Tibial nerve (tissue), 4 donors: Measurements from ENCODE around the gene REPIN1.

Experiments used
- EP300 ChIP-seq, 2 donors: sonication (generic); formaldehyde crosslinking; IDR thresholded peaks; one replicate each; pipeline ENCODE4 v1.6.1; 2017; ENCODE audit warnings: antibody characterized with exemption in 2 of 2, mild to moderate bottlenecking in 1 of 2
- POLR2A ChIP-seq, 2 donors: fragments of 450-650 bp; IDR thresholded peaks; one replicate each; pipeline ENCODE4 v1.6.1; 2017; ENCODE audit warnings: antibody characterized with exemption in 2 of 2, mild to moderate bottlenecking in 2 of 2, moderate library complexity in 2 of 2
- TF ChIP-seq, protein P1 (sequence below), 5 experiments: fragments of 200-600 bp in 3 of 5; fragments of 450-650 bp in 2 of 5; sonication (generic) in 3 of 5; IDR thresholded peaks; one replicate each; pipeline ENCODE4 v1.5.1; 2016 to 2019; ENCODE audit warnings: antibody characterized with exemption in 5 of 5, mild to moderate bottlenecking in 3 of 5, moderate library complexity in 2 of 5

GRCh38 chr7:150343225-150343624 lies 25.4 kb upstream of the REPIN1 start:
- TF ChIP-seq, protein P1, sequence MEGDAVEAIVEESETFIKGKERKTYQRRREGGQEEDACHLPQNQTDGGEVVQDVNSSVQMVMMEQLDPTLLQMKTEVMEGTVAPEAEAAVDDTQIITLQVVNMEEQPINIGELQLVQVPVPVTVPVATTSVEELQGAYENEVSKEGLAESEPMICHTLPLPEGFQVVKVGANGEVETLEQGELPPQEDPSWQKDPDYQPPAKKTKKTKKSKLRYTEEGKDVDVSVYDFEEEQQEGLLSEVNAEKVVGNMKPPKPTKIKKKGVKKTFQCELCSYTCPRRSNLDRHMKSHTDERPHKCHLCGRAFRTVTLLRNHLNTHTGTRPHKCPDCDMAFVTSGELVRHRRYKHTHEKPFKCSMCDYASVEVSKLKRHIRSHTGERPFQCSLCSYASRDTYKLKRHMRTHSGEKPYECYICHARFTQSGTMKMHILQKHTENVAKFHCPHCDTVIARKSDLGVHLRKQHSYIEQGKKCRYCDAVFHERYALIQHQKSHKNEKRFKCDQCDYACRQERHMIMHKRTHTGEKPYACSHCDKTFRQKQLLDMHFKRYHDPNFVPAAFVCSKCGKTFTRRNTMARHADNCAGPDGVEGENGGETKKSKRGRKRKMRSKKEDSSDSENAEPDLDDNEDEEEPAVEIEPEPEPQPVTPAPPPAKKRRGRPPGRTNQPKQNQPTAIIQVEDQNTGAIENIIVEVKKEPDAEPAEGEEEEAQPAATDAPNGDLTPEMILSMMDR (IDR thresholded peaks at IDR 0.05), result no peak
- TF ChIP-seq POLR2A (IDR thresholded peaks at IDR 0.05) (no peak), EP300 (IDR thresholded peaks at IDR 0.05) (no peak)
